ENCODE data around the gene TUBB4A.
A peak's percentile ranks its signal among the peaks of the same experiment; 100 is the strongest.

Gene TUBB4A

GRCh38 chr19:6522712-6523111 is 20.6 kb upstream of the TUBB4A start:
- TF ChIP-seq CTCF (conservative IDR thresholded peaks at IDR 0.05; ENCODE audit: low read depth, low read length) = no peak
- no peak for DNase-seq (ENCODE audit: low read depth)
- H3K4me3 ChIP-seq (ENCODE audit: low read length) = no peak overlapping the region

- H3K4me3 ChIP-seq (ENCODE audit: low read length) = no peak overlapping the region
- no peak for TF ChIP-seq CTCF (conservative IDR thresholded peaks at IDR 0.05; ENCODE audit: low read depth, low read length)
- DNase-seq (ENCODE audit: low read depth) = no peak
These were observed 19.9 kb upstream of the TUBB4A start for GRCh38 chr19:6521718-6522646.

- no peak overlapping the region for H3K4me3 ChIP-seq (ENCODE audit: low read length)
- no peak for DNase-seq (ENCODE audit: low read depth)
- no peak for TF ChIP-seq CTCF (conservative IDR thresholded peaks at IDR 0.05; ENCODE audit: low read depth, low read length)
These were observed 17.2 kb upstream of the TUBB4A start for GRCh38 chr19:6519289-6519688.

- H3K4me3 ChIP-seq (ENCODE audit: low read length) = no peak overlapping the region
- TF ChIP-seq CTCF (conservative IDR thresholded peaks at IDR 0.05; ENCODE audit: low read depth, low read length) = no peak
- no peak for DNase-seq (ENCODE audit: low read depth)
These were observed 16.2 kb upstream of the TUBB4A start for GRCh38 chr19:6518145-6518911.

- TF ChIP-seq CTCF (conservative IDR thresholded peaks at IDR 0.05; ENCODE audit: low read depth, low read length) = peak; percentile 92
- peak overlapping the region; percentile 69 for H3K4me3 ChIP-seq (ENCODE audit: low read length)
- DNase-seq (ENCODE audit: low read depth) = no peak
These were observed 14.7 kb upstream of the TUBB4A start for GRCh38 chr19:6516659-6517291.

- TF ChIP-seq CTCF (conservative IDR thresholded peaks at IDR 0.05; ENCODE audit: low read depth, low read length) = no peak
- peak; percentile 77 for DNase-seq (ENCODE audit: low read depth)
- H3K4me3 ChIP-seq (ENCODE audit: low read length) = peak overlapping the region; percentile 69
These were observed 14.0 kb upstream of the TUBB4A start for GRCh38 chr19:6516018-6516658.
